Ectodermal cell (in vitro differentiated cells): ENCODE measurements around the gene TRUB2.

Source experiments
- H3K27ac ChIP-seq: 2 replicates; pipeline ENCODE4 v1.7.0; 2013; ENCODE audit warnings: mild to moderate bottlenecking, low read depth, low read length; ENCODE audit not compliant: insufficient read depth, poor library complexity, severe bottlenecking
- H3K27me3 ChIP-seq: 2 replicates; pipeline ENCODE4 v1.7.0; 2013; ENCODE audit warnings: mild to moderate bottlenecking, low read length; ENCODE audit not compliant: insufficient read depth, control insufficient read depth, poor library complexity, severe bottlenecking
- H3K36me3 ChIP-seq: one replicate; pipeline ENCODE4 v1.7.0; 2013; ENCODE audit warnings: low read length; ENCODE audit not compliant: control insufficient read depth, insufficient read depth
- H3K4me1 ChIP-seq: one replicate; pipeline ENCODE4 v1.7.0; 2013; ENCODE audit warnings: low read length; ENCODE audit not compliant: control insufficient read depth, insufficient read depth
- H3K4me3 ChIP-seq: 2 replicates; pipeline ENCODE4 v1.7.0; 2013; ENCODE audit warnings: low read depth, low read length, control low read depth; ENCODE audit not compliant: insufficient read depth
- H3K9me3 ChIP-seq: 2 replicates; pipeline ENCODE4 v1.7.0; 2013; ENCODE audit warnings: mild to moderate bottlenecking, low read length, moderate library complexity; ENCODE audit not compliant: control insufficient read depth
- WGBS, 2 experiments: methylation state at CpG; one replicate each; pipeline ENCODE4 v1.1.7; 2013; ENCODE audit warnings: missing lambda C conversion rate in 2 of 2; 5-methylcytosine and 5-hydroxymethylcytosine counted together

TRUB2 gene

GRCh38 chr9:128271112-128271511, 51.1 kb downstream of the TRUB2 start:
- H3K4me1 ChIP-seq = peaks cover 4% of the 10 kb centered on the region
- WGBS, 2 experiments = 90 to 91% methylated on average over 3 of the region's 3 CpGs

GRCh38 chr9:128266868-128267590, 55.2 kb downstream of the TRUB2 start:
- no peak overlapping the region for H3K4me3 ChIP-seq

More at GRCh38 chr9:128271112-128271511, 51.1 kb downstream of the TRUB2 start:
- Histone ChIP-seq H3K9me3 (no peaks in the 10 kb centered on the region), H3K36me3 (peaks cover 13% of the 10 kb centered on the region), H3K27me3 (no peaks in the 10 kb centered on the region), H3K27ac (no peak overlapping the region), H3K4me3 (no peak overlapping the region)

GRCh38 chr9:128265348-128265847, 56.8 kb downstream of the TRUB2 start:
- 95 to 96% methylated on average over 10 of the region's 10 CpGs for WGBS, 2 experiments
- no peaks in the 10 kb centered on the region for H3K4me1 ChIP-seq
- H3K4me3 ChIP-seq = no peak overlapping the region
- no peaks in the 10 kb centered on the region for H3K27me3 ChIP-seq
- peaks cover 20% of the 10 kb centered on the region for H3K36me3 ChIP-seq
- H3K27ac ChIP-seq = no peak overlapping the region
- H3K9me3 ChIP-seq = no peaks in the 10 kb centered on the region

More at GRCh38 chr9:128266868-128267590, 55.2 kb downstream of the TRUB2 start:
- WGBS, 2 experiments = 94 to 96% methylated on average over 15 of the region's 15 CpGs
- Histone ChIP-seq H3K9me3 (no peaks in the 10 kb centered on the region), H3K36me3 (peaks cover 17% of the 10 kb centered on the region), H3K27me3 (no peaks in the 10 kb centered on the region), H3K27ac (no peak overlapping the region), H3K4me1 (no peaks in the 10 kb centered on the region)

GRCh38 chr9:128262687-128263086, 59.6 kb downstream of the TRUB2 start:
- H3K27ac ChIP-seq = no peak overlapping the region
- peaks cover 25% of the 10 kb centered on the region for H3K36me3 ChIP-seq
- H3K4me3 ChIP-seq = no peak overlapping the region
- H3K9me3 ChIP-seq = no peaks in the 10 kb centered on the region
- H3K4me1 ChIP-seq = no peaks in the 10 kb centered on the region
- 94 to 95% methylated on average over 4 of the region's 4 CpGs for WGBS, 2 experiments
- no peaks in the 10 kb centered on the region for H3K27me3 ChIP-seq

GRCh38 chr9:128260340-128260739, 61.9 kb downstream of the TRUB2 start:
- Histone ChIP-seq H3K27me3 (no peaks in the 10 kb centered on the region), H3K4me1 (no peaks in the 10 kb centered on the region), H3K36me3 (peaks cover 28% of the 10 kb centered on the region), H3K27ac (no peak overlapping the region), H3K4me3 (no peak overlapping the region), H3K9me3 (no peaks in the 10 kb centered on the region)
- WGBS, 2 experiments = 96% methylated on average over 17 of the region's 17 CpGs

GRCh38 chr9:128259156-128259555, 63.1 kb downstream of the TRUB2 start:
- no peak overlapping the region for H3K4me3 ChIP-seq
- no peaks in the 10 kb centered on the region for H3K4me1 ChIP-seq
- no peaks in the 10 kb centered on the region for H3K9me3 ChIP-seq
- H3K27ac ChIP-seq = no peak overlapping the region
- H3K36me3 ChIP-seq = peaks cover 23% of the 10 kb centered on the region
- WGBS, 2 experiments = 92% methylated on average over 9 of the region's 9 CpGs
- no peaks in the 10 kb centered on the region for H3K27me3 ChIP-seq

GRCh38 chr9:128258326-128258725, 63.9 kb downstream of the TRUB2 start:
- Histone ChIP-seq H3K36me3 (peaks cover 23% of the 10 kb centered on the region), H3K4me1 (no peaks in the 10 kb centered on the region), H3K4me3 (no peak overlapping the region), H3K27me3 (no peaks in the 10 kb centered on the region), H3K27ac (no peak overlapping the region), H3K9me3 (no peaks in the 10 kb centered on the region)
- WGBS, 2 experiments = 90 to 91% methylated on average over 6 of the region's 6 CpGs

GRCh38 chr9:128257907-128258306, 64.3 kb downstream of the TRUB2 start:
- no peaks in the 10 kb centered on the region for H3K27me3 ChIP-seq
- H3K4me1 ChIP-seq = no peaks in the 10 kb centered on the region
- WGBS, 2 experiments = 94 to 95% methylated on average over 11 of the region's 11 CpGs
- no peak overlapping the region for H3K4me3 ChIP-seq
- H3K27ac ChIP-seq = no peak overlapping the region
- peaks cover 23% of the 10 kb centered on the region for H3K36me3 ChIP-seq
- H3K9me3 ChIP-seq = no peaks in the 10 kb centered on the region

GRCh38 chr9:128257086-128257825, 65.0 kb downstream of the TRUB2 start:
- H3K36me3 ChIP-seq = peaks cover 19% of the 10 kb centered on the region
- 95 to 96% methylated on average over 23 of the region's 23 CpGs for WGBS, 2 experiments
- H3K4me3 ChIP-seq = no peak overlapping the region
- no peak overlapping the region for H3K27ac ChIP-seq
- H3K27me3 ChIP-seq = no peaks in the 10 kb centered on the region
- no peaks in the 10 kb centered on the region for H3K4me1 ChIP-seq
- H3K9me3 ChIP-seq = no peaks in the 10 kb centered on the region
